Fibroblast of lung (primary cell): ENCODE data around the gene C1RL. TPM values are rescaled to one million over a fixed set of nuclear protein-coding genes. Genes with fewer than 3 reads are reported as not detected.

Experiments used
- DNase-seq, 2 donors: peaks; one replicate each; pipeline versions ENCODE4 v3.0.0 to v3.0.0-alpha.2; 2010; ENCODE audit warnings: low read depth in 2 of 2
- H2AFZ ChIP-seq: 2 replicates; pipeline ENCODE4 v1.5.1; 2012; ENCODE audit warnings: low read length, control low read depth, inconsistent platforms
- H3K27ac ChIP-seq: 2 replicates; pipeline ENCODE4 v1.5.1; 2011; ENCODE audit warnings: low read length, control low read depth; ENCODE audit not compliant: insufficient read depth
- H3K27me3 ChIP-seq: 2 replicates; pipeline ENCODE4 v1.5.1; 2011; ENCODE audit warnings: mild to moderate bottlenecking, low read length; ENCODE audit not compliant: control insufficient read depth, insufficient read depth
- H3K36me3 ChIP-seq: 2 replicates; pipeline ENCODE4 v1.5.1; 2011; ENCODE audit warnings: low read length; ENCODE audit not compliant: control insufficient read depth, insufficient read depth
- H3K4me1 ChIP-seq: 2 replicates; pipeline ENCODE4 v1.5.1; 2011; ENCODE audit warnings: low read length; ENCODE audit not compliant: control insufficient read depth, insufficient read depth; ENCODE audit errors: extremely low read depth
- H3K4me2 ChIP-seq: 2 replicates; pipeline ENCODE4 v1.5.1; 2011; ENCODE audit warnings: low read length, control low read depth; ENCODE audit not compliant: insufficient read depth; ENCODE audit errors: extremely low read depth
- H3K4me3 ChIP-seq, 4 experiments: fragments of 200-600 bp in 1 of 4; sonication (generic) in 1 of 4; replicated peaks in 1 of 4; 2 replicates each; pipeline ENCODE4 v1.5.1; 2011 to 2016; ENCODE audit warnings: low read length in 4 of 4, low read depth in 3 of 4, mild to moderate bottlenecking in 3 of 4, control low read depth in 2 of 4, inconsistent platforms in 1 of 4, mixed read lengths in 1 of 4; ENCODE audit not compliant: insufficient read depth in 1 of 4; ENCODE audit errors: control extremely low read depth in 1 of 4
- H3K79me2 ChIP-seq: 2 replicates; pipeline ENCODE4 v1.5.1; 2012; ENCODE audit warnings: mild to moderate bottlenecking, low read length, inconsistent platforms; ENCODE audit not compliant: control insufficient read depth, insufficient read depth
- H3K9ac ChIP-seq: 2 replicates; pipeline ENCODE4 v1.5.1; 2011; ENCODE audit warnings: mild to moderate bottlenecking, low read length, control low read depth; ENCODE audit not compliant: insufficient read depth
- H3K9me3 ChIP-seq: 2 replicates; pipeline ENCODE4 v1.5.1; 2012; ENCODE audit warnings: low read depth, low read length; ENCODE audit not compliant: control insufficient read depth, insufficient read depth
- H4K20me1 ChIP-seq: 2 replicates; pipeline ENCODE4 v1.5.1; 2011; ENCODE audit warnings: low read length; ENCODE audit not compliant: control insufficient read depth, insufficient read depth; ENCODE audit errors: extremely low read depth
- EZH2 ChIP-seq: IDR thresholded peaks from 2 replicates; pipeline ENCODE4 v1.5.1; 2012; ENCODE audit warnings: low read length, control low read depth, mild to moderate bottlenecking; ENCODE audit errors: missing control alignments
- polyA plus RNA-seq, 2 donors: library from polyadenylated mRNA; depleted of rRNA in 1 of 2; stranded (reverse) in 1 of 2; unstranded in 1 of 2; fragments of >200 nt; gene quantifications; 2 replicates each; pipeline ENCODE4 v1.2.1, GENCODE V29; 2011 to 2012; ENCODE audit warnings: missing spikeins in 1 of 2
- total RNA-seq: library from RNA; depleted of rRNA; stranded (reverse); fragments of >200 nt; gene quantifications from 2 replicates; pipeline ENCODE4 v1.2.1, GENCODE V29; 2014
- TF ChIP-seq, protein P1 (sequence below), 2 donors: IDR thresholded peaks in 1 of 2; conservative IDR thresholded peaks in 1 of 2; 1 replicate in 1 of 2; 2 replicates in 1 of 2; pipeline ENCODE4 v1.5.1; 2011 to 2012; ENCODE audit warnings: low read length in 2 of 2, control low read depth in 1 of 2, inconsistent platforms in 1 of 2, low read depth in 1 of 2, mild to moderate bottlenecking in 1 of 2

The C1RL gene
- total and polyA plus RNA-seq, 2 donors (not counting 1 experiment from before 2014, with no cell fraction given) = 46.2 to 64.9 TPM

DNA sequence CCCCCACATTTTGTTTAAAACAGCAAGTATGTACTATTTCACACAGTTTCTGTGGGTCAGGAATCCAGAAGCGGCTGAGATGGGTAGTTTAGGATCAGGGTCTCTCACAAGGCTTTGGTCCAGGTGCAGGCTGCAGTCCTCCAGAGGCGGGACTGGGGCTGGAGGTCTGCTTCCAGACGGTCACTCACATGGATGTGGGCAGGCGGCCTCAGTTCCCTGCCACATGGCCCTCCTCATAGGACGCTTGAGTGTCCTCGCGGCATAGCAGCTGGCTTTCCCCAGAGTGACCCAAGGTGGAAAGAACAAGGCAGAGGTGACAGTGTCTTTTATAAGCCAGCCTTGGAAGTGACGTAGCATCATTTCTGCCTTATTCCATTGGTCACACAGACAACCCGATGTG lies 7.9 kb upstream of the C1RL start:
- Histone ChIP-seq H3K4me1 (no peaks in the 10 kb centered on the region), H3K9me3 (no peaks in the 10 kb centered on the region), H4K20me1 (no peaks in the 10 kb centered on the region), H3K36me3 (peaks cover 4% of the 10 kb centered on the region), H3K79me2 (no peaks in the 10 kb centered on the region), H3K4me3 (no peak overlapping the region), H3K27ac (no peak overlapping the region), H3K9ac (no peak overlapping the region), H3K27me3 (no peaks in the 10 kb centered on the region), H2AFZ (no peak overlapping the region), H3K4me2 (no peak overlapping the region)
- TF ChIP-seq, protein P1, sequence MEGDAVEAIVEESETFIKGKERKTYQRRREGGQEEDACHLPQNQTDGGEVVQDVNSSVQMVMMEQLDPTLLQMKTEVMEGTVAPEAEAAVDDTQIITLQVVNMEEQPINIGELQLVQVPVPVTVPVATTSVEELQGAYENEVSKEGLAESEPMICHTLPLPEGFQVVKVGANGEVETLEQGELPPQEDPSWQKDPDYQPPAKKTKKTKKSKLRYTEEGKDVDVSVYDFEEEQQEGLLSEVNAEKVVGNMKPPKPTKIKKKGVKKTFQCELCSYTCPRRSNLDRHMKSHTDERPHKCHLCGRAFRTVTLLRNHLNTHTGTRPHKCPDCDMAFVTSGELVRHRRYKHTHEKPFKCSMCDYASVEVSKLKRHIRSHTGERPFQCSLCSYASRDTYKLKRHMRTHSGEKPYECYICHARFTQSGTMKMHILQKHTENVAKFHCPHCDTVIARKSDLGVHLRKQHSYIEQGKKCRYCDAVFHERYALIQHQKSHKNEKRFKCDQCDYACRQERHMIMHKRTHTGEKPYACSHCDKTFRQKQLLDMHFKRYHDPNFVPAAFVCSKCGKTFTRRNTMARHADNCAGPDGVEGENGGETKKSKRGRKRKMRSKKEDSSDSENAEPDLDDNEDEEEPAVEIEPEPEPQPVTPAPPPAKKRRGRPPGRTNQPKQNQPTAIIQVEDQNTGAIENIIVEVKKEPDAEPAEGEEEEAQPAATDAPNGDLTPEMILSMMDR (conservative IDR thresholded peaks at IDR 0.05 in 1 of 2, IDR thresholded peaks at IDR 0.05 in 1 of 2; ENCODE audit: low read depth in 1 of 2, low read length in 2 of 2) = no peak
- TF ChIP-seq EZH2 = no peak
- DNase-seq = no peak

DNA sequence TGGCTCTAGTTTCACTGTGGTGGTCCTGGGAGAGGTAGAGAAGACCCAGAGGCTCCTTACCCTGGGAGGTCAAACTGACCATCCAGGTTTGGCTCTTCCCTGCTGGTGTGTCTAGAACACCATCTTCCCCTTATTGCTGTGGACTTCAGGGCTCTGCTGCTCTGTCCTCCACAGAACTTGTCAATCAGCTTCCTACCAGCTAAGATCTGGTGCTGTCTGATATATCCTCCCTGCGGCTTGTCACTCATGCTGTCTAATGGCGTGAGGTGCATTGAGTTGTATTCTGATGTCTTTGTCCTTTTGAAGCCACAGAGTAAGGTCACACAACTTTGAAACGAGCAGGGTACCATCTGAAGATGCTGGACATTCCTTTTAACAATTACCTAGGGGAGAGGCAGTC lies 7.2 kb upstream of the C1RL start:
- TF ChIP-seq, protein P1 (conservative IDR thresholded peaks at IDR 0.05 in 1 of 2, IDR thresholded peaks at IDR 0.05 in 1 of 2; ENCODE audit: low read depth in 1 of 2, low read length in 2 of 2) = no peak
- TF ChIP-seq EZH2 = no peak
- Histone ChIP-seq H3K4me2 (no peak overlapping the region), H3K9ac (no peak overlapping the region), H4K20me1 (no peaks in the 10 kb centered on the region), H3K9me3 (no peaks in the 10 kb centered on the region), H3K79me2 (no peaks in the 10 kb centered on the region), H3K27me3 (no peaks in the 10 kb centered on the region), H3K4me1 (no peaks in the 10 kb centered on the region), H3K27ac (no peak overlapping the region), H2AFZ (no peak overlapping the region), H3K4me3 (no peak overlapping the region), H3K36me3 (peaks cover 4% of the 10 kb centered on the region)
- no peak for DNase-seq

DNA sequence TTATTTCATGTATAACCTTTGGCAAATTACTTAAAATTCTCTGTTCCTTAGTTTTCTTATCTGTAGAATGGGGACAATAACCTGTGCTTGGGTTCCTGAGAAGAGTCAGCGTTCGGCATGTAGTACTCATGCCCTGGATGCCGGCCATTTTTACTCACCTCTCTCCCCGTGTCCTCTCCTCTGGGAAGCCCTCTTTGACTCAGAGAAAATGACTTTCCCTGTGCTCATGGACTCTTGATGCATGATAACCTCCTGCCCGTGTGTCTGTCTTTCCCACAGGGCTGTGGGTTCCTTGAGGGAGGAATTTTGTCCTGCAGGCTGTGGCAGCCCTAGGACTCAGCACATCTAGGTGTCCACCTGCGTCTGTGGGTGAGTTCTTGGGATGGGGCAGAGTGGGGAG lies 5.8 kb upstream of the C1RL start:
- no peak overlapping the region for H3K27ac ChIP-seq
- no peaks in the 10 kb centered on the region for H3K79me2 ChIP-seq
- peaks cover 4% of the 10 kb centered on the region for H3K36me3 ChIP-seq
- H3K4me1 ChIP-seq = no peaks in the 10 kb centered on the region
- H3K4me2 ChIP-seq = no peak overlapping the region
- H3K27me3 ChIP-seq = no peaks in the 10 kb centered on the region
- DNase-seq = no peak
- no peak overlapping the region for H3K4me3 ChIP-seq
- H2AFZ ChIP-seq = no peak overlapping the region
- TF ChIP-seq EZH2 = no peak
- TF ChIP-seq, protein P1 (conservative IDR thresholded peaks at IDR 0.05 in 1 of 2, IDR thresholded peaks at IDR 0.05 in 1 of 2; ENCODE audit: low read depth in 1 of 2, low read length in 2 of 2) = no peak
- no peaks in the 10 kb centered on the region for H4K20me1 ChIP-seq
- H3K9me3 ChIP-seq = no peaks in the 10 kb centered on the region
- H3K9ac ChIP-seq = no peak overlapping the region
